ENCODE measurements around the gene RBM4.
A peak's percentile ranks its signal among the peaks of the same experiment; 100 is the strongest.

RBM4 gene

DNA sequence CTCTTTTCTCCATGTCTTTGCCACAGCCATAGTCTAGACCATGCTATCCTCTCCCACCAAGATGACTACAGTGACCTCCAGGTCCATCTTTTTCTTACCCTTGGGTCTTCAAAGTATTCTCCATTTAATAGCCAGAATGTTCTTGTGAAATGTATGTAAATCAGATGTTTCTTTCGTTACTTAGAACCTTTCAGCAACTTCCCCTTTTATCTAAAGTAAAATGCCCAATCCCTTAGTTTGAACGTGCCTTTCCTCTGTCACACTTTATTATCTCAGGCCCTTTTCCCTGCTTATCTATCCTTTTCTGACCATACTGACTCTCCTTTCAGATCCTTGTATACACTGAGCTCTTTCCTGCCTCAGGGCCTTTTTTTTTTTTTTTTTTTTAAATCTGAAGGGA is 21.3 kb downstream of the RBM4 start:
- Histone ChIP-seq H3K9me3 (ENCODE audit: insufficient read depth, low read depth, low read length) (no peaks in the 10 kb centered on the region), H3K36me3 (ENCODE audit: insufficient read depth, low read length) (peaks cover 68% of the 10 kb centered on the region), H3K27ac (ENCODE audit: low read depth, low read length) (no peak overlapping the region), H3K4me3 (ENCODE audit: low read length) (no peak overlapping the region), H3K27me3 (ENCODE audit: insufficient read depth, low read length) (no peaks in the 10 kb centered on the region), H3K4me1 (ENCODE audit: insufficient read depth, low read length) (no peaks in the 10 kb centered on the region), H3K9ac (ENCODE audit: low read depth, low read length) (no peak overlapping the region)
- WGBS = 89% methylated on average over 2 of the region's 2 CpGs

DNA sequence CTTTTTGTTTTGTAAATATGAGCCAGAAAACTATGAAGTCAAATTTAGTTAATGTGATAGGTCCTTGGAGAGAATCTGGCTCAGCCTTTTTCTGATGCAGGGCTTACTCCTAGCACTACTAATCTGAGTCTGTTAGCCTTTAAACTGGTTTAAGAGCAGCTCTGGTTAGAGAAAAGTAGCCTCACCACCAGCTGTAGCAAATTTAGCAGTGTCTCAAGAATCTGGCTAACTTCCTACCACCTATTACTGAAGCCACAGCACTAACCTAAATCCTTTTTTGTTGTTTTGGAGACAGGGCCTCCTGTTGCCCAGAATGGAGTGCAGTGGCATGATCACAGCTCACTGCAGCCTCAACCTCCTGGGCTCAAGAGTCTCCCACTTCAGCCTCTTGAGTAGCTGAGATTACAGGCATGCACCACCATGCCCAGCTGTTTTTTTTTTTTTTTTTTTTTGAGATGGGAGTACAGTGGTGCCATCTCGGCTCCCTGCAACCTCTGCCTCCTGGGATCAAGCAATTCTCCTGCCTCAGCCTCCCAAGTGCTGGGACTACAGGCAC is 25.3 kb downstream of the RBM4 start:
- WGBS = 100% methylated on average over 1 of the region's 1 CpG
- Histone ChIP-seq H3K36me3 (ENCODE audit: insufficient read depth, low read length) (peaks cover 88% of the 10 kb centered on the region), H3K9ac (ENCODE audit: low read depth, low read length) (no peak overlapping the region), H3K4me3 (ENCODE audit: low read length) (no peak overlapping the region), H3K27me3 (ENCODE audit: insufficient read depth, low read length) (no peaks in the 10 kb centered on the region), H3K27ac (ENCODE audit: low read depth, low read length) (no peak overlapping the region), H3K4me1 (ENCODE audit: insufficient read depth, low read length) (no peaks in the 10 kb centered on the region), H3K9me3 (ENCODE audit: insufficient read depth, low read depth, low read length) (no peaks in the 10 kb centered on the region)

DNA sequence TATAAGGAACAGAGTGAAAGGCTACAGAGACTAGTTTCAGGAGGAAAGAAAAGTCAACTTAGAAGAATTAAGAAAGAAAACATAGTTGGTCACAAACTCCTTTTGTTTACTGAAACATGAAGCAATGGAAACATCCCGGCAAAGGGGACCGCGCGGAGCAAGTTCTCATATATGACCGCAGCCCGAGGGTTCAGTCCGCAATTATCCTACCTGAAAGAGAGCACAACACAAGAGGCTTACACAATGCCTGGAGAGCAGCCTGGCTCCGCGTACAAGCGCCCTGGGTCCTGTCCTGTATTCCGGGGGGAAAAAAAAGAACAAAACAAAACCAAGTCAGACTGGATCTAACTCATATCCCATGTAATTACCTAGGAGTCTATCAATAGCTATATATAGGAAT is 26.9 kb downstream of the RBM4 start:
- Histone ChIP-seq H3K9ac (ENCODE audit: low read depth, low read length) (no peak overlapping the region), H3K4me1 (ENCODE audit: insufficient read depth, low read length) (no peaks in the 10 kb centered on the region), H3K27me3 (ENCODE audit: insufficient read depth, low read length) (no peaks in the 10 kb centered on the region), H3K36me3 (ENCODE audit: insufficient read depth, low read length) (peaks cover 87% of the 10 kb centered on the region), H3K27ac (ENCODE audit: low read depth, low read length) (no peak overlapping the region), H3K4me3 (ENCODE audit: low read length) (no peak overlapping the region), H3K9me3 (ENCODE audit: insufficient read depth, low read depth, low read length) (no peaks in the 10 kb centered on the region)
- WGBS = 97% methylated on average over 11 of the region's 11 CpGs

DNA sequence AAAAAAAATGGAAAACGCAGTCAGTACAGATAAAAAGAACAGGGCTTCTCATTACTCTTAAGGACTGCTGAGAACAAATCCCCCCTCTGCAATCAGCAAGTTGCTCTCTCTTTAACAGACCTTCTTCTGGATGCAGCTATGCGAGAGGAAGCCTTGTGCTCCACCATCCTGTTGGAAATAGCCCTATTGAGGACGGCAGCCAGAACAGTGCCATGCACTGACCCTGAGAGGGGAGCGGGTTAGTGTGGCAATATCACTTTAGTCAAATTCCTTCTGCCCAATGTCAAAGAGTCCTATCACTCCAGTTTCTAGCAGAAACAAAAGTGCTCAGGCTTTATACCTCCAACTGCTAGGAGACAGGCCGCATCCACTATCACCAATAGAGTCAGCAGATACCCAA is 32.3 kb downstream of the RBM4 start:
- Histone ChIP-seq H3K4me1 (ENCODE audit: insufficient read depth, low read length) (peaks cover 8% of the 10 kb centered on the region; the same call in 1 of the 2 replicates), H3K27ac (ENCODE audit: low read depth, low read length) (no peak overlapping the region), H3K4me3 (ENCODE audit: low read length) (no peak overlapping the region), H3K9ac (ENCODE audit: low read depth, low read length) (no peak overlapping the region), H3K27me3 (ENCODE audit: insufficient read depth, low read length) (no peaks in the 10 kb centered on the region), H3K36me3 (ENCODE audit: insufficient read depth, low read length) (peaks cover 54% of the 10 kb centered on the region), H3K9me3 (ENCODE audit: insufficient read depth, low read depth, low read length) (no peaks in the 10 kb centered on the region)
- WGBS = 86% methylated on average over 5 of the region's 5 CpGs

DNA sequence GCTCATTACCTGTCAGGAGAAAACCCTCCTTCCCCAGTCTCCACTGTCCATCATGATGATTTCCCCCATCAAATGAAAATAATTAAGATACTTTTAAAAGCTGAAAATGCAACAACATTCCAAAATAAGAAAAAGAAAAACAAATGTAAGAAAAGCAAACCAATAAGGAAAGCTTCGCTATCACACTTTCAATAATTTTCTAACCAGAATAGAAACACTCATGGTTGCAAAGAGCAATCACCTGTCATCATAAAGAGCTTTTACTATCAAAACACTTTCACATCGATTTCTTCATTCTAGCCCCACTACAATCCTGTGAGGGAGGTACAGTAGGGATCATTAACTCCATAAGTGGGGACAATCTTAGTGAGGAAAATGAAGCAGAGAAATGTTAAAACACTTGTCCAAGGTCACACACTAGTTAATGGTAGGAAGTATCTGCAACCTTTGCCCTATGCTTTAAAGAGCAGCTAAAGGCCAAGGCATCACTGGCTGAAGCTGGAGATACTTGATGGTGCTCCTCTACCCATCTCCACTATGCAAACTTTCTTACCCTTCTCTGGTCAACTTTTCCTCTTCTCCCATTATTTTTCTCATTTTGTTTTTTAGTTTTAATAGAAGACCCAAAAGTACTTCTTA is 36.6 kb downstream of the RBM4 start:
- WGBS = 96% methylated on average over 1 of the region's 2 CpGs
- Histone ChIP-seq H3K4me1 (ENCODE audit: insufficient read depth, low read length) (peaks cover 16% of the 10 kb centered on the region; the same call in 1 of the 2 replicates), H3K27ac (ENCODE audit: low read depth, low read length) (no peak overlapping the region), H3K9ac (ENCODE audit: low read depth, low read length) (no peak overlapping the region), H3K36me3 (ENCODE audit: insufficient read depth, low read length) (peaks cover 24% of the 10 kb centered on the region), H3K27me3 (ENCODE audit: insufficient read depth, low read length) (no peaks in the 10 kb centered on the region), H3K9me3 (ENCODE audit: insufficient read depth, low read depth, low read length) (no peaks in the 10 kb centered on the region), H3K4me3 (ENCODE audit: low read length) (peak overlapping the region; percentile 87; the same call in 1 of the 2 replicates)

DNA sequence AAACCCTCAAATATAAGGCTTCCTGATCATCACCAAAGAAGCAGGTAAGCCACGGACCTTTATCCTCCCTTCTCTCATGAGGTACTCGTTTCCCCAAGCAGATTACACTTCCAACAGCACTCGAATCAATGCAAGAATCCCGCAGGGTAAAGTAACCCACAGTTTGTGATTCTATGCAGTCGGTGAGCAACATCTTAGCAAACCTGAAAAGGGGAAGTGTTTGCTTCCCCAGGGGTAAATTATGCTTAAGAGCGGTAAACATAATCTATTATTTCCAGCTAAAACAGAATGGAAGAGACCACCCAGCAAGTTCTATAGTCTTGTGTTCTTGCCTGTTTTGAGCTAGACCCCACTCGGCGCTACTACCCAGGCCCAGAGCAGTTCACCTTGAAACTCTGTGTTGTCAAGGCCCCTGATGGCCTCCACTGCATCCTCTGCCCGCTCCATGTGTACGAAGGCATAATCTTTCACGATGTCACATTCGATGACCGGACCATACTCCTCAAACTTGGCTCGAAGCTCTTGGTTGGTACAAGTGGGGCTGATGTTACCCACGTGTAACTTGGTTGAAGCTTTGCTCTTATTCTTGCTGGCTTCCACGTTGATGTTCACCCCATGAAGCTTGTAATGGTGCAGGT is 37.9 kb downstream of the RBM4 start:
- 89% methylated on average over 16 of the region's 16 CpGs for WGBS
- Histone ChIP-seq H3K4me1 (ENCODE audit: insufficient read depth, low read length) (peaks cover 16% of the 10 kb centered on the region; the same call in 1 of the 2 replicates), H3K36me3 (ENCODE audit: insufficient read depth, low read length) (peaks cover 19% of the 10 kb centered on the region), H3K27me3 (ENCODE audit: insufficient read depth, low read length) (no peaks in the 10 kb centered on the region), H3K9me3 (ENCODE audit: insufficient read depth, low read depth, low read length) (no peaks in the 10 kb centered on the region), H3K9ac (ENCODE audit: low read depth, low read length) (no peak overlapping the region), H3K27ac (ENCODE audit: low read depth, low read length) (no peak overlapping the region), H3K4me3 (ENCODE audit: low read length) (peak overlapping the region; percentile 87)

DNA sequence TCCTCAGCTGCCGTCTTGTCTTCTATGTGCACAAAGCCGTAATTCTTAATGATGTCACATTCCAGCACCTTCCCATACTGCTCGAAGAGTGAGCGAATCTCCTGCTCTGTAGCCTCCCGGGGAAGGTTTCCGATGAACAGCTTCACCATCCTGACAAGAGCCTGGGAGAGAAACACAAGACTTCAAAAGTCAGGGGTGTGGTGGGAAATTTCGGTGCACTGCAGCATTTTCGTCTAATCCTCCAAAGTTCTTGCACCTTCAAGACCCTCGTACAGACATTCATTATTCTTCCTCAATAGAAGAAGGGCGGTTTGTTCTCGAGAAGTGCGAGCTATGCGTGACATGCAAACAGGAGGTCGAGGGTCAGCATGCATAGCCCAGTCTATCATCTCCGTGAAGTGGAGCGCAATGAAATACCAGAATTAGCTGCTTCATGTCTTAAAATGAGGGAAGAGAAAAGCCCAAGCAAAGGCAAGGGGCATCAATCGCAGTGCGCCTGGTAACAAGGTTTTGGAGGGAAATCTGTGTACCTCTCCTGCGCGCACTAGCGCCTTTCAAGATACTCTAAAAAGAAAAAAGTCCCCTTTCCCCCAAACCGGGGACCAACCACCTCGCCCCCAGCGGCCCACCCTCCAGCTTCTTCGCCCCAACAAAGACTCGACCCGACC is 38.6 kb downstream of the RBM4 start:
- Histone ChIP-seq H3K27ac (ENCODE audit: low read depth, low read length) (peak overlapping the region; percentile 95), H3K9ac (ENCODE audit: low read depth, low read length) (peak overlapping the region; percentile 91), H3K4me3 (ENCODE audit: low read length) (peak overlapping the region; percentile 87), H3K4me1 (ENCODE audit: insufficient read depth, low read length) (peaks cover 16% of the 10 kb centered on the region; the same call in 1 of the 2 replicates), H3K9me3 (ENCODE audit: insufficient read depth, low read depth, low read length) (no peaks in the 10 kb centered on the region), H3K36me3 (ENCODE audit: insufficient read depth, low read length) (peaks cover 19% of the 10 kb centered on the region), H3K27me3 (ENCODE audit: insufficient read depth, low read length) (no peaks in the 10 kb centered on the region)
- 21% methylated on average over 25 of the region's 27 CpGs for WGBS

DNA sequence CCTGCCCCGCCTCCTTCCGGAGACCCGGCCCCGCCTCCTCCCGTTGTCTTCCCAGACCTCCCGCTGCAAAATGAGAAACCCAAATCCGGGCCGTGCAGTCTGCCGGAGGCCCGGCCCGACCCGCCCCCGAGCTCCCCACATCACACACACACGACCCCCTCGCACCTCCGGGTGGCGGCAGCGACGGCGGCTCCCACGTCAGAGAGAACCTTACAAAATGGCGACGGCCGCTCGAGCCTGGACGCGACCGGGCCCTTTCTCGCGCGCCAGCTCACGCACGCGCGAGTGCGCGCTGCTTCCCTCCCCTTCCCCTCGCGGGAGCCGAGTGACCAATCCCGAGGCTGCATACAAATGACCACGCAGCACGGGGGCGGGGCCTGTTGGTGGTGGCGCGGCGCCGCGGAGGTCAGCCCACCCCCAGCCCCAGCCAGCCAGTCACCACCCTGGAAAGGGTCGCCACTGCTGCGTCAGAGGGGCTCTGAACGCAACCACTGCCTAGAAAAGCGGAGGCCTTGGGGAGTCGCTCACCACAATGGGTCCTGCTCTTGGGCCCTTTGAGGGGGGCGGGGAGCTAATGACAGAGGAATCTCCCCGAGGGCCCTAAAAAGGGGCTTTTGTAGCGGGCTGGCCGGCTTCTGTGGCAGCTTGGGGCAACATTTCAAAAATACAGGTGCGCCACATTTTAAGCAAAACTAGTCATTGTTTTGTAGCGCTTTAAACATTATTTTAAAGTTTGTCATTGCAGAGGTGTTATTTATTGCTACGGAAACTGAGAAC is 39.3 kb downstream of the RBM4 start, which contains the start of gene RBM4B:
Gene RBM4B (minus strand): TSS at position 289 of the 777 bp plus-strand sequence. CDS start 808 bp downstream, outside the sequence.
- H3K9ac ChIP-seq (ENCODE audit: low read depth, low read length) = peak within 1 kb of the TSS; percentile 91
- H3K27me3 ChIP-seq (ENCODE audit: insufficient read depth, low read length) = no peaks in the 10 kb centered on the region
- H3K9me3 ChIP-seq (ENCODE audit: insufficient read depth, low read depth, low read length) = no peaks in the 10 kb centered on the region
- peak within 1 kb of the TSS; percentile 95 for H3K27ac ChIP-seq (ENCODE audit: low read depth, low read length)
- WGBS = under 1% methylated on average over 61 of the region's 61 CpGs
- peak within 1 kb of the TSS; percentile 87 for H3K4me3 ChIP-seq (ENCODE audit: low read length)
- peaks cover 19% of the 10 kb centered on the region for H3K36me3 ChIP-seq (ENCODE audit: insufficient read depth, low read length)
- peaks cover 16% of the 10 kb centered on the region; the same call in 1 of the 2 replicates for H3K4me1 ChIP-seq (ENCODE audit: insufficient read depth, low read length)

DNA sequence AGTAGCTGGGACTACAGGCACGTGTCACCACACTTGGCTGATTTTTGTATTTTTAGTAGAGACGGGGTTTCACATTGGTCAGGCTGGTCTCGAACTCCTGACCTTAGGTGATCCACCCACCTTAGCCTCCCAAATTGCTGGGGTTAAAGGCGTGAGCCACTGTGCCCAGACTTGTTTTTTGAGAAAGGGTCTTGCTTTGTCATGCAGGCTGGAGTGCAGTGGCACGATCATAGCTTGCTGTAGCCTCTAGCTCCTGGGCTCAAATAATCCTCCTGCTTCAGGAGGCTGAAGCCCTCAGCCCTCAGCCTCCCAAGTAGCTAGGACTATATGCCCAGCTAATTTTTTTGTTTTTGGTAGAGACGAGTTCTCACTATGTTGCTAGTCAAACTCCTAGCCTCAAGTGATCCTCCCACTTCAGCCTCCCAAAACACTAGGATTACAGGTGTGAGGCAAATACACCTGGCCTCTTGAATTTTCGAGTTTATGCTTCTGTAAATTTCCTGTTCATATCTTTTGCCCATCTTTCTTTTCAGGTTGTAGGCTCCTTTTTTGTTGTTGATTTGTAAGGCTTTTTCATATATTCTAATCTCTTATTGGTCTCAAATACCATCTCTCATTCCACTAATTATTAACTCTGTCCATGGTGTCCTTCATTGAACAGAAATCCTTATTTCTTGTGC is 42.6 kb downstream of the RBM4 start:
- Histone ChIP-seq H3K9me3 (ENCODE audit: insufficient read depth, low read depth, low read length) (no peaks in the 10 kb centered on the region), H3K4me1 (ENCODE audit: insufficient read depth, low read length) (peaks cover 5% of the 10 kb centered on the region; the same call in 1 of the 2 replicates), H3K27ac (ENCODE audit: low read depth, low read length) (no peak overlapping the region), H3K27me3 (ENCODE audit: insufficient read depth, low read length) (no peaks in the 10 kb centered on the region), H3K36me3 (ENCODE audit: insufficient read depth, low read length) (peaks cover 18% of the 10 kb centered on the region), H3K4me3 (ENCODE audit: low read length) (no peak overlapping the region), H3K9ac (ENCODE audit: low read depth, low read length) (no peak overlapping the region)
- WGBS = 92% methylated on average over 7 of the region's 7 CpGs

DNA sequence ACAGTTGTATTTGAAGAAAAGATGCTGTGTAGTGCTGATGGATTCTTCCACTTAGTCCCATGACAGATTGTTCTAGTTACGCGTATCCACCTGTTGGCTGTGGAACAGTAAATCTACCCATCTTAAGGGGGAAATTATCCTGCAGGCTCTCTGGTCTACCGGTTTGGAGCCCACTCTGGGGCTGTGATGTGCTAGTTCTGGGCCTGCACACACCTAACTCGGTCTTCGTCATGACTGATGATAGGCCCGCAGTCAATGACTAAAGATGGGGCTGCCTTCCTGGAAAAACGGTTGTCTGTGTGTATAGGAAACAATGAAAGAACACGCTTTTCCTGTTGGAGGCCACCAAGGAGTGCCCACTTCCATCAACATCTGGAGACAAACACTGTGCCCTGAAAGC is 45.4 kb downstream of the RBM4 start:
- Histone ChIP-seq H3K36me3 (ENCODE audit: insufficient read depth, low read length) (peaks cover 40% of the 10 kb centered on the region), H3K9me3 (ENCODE audit: insufficient read depth, low read depth, low read length) (no peaks in the 10 kb centered on the region), H3K27me3 (ENCODE audit: insufficient read depth, low read length) (no peaks in the 10 kb centered on the region), H3K4me1 (ENCODE audit: insufficient read depth, low read length) (no peaks in the 10 kb centered on the region), H3K27ac (ENCODE audit: low read depth, low read length) (no peak overlapping the region), H3K4me3 (ENCODE audit: low read length) (no peak overlapping the region), H3K9ac (ENCODE audit: low read depth, low read length) (no peak overlapping the region)
- WGBS = 95% methylated on average over 8 of the region's 8 CpGs
